ENCODE data around the gene CLDN25. TPM values are rescaled to one million over a fixed set of nuclear protein-coding genes. Genes with fewer than 3 reads are reported as not detected.
A peak's percentile ranks its signal among the peaks of the same experiment; 100 is the strongest.
"Not testable (repeated sequence)": the region's sequence is repeated elsewhere in the genome, so short reads cannot be mapped to it uniquely, and the experiment has no call there.

CLDN25 gene
- 0.52 TPM for total RNA-seq

DNA sequence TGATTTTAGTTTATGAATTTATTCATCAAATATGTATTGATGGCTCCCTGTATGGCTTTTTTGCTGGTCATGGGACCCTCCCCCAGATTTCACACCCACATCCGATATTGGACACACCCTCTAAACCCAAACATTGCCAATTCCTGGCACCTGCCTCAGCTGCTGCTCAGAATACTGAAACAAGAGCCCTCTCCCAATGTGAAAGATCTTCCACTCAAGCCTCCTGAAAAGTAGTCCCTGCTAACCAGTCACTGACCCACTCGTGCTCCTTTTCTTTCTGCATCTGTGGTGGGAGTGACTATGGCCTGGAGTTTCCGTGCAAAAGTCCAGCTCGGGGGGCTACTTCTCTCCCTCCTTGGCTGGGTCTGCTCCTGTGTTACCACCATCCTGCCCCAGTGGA lies at the start of gene CLDN25:
Gene CLDN25, plus strand, starts transcription at position 301 of the 400 bp plus-strand sequence. Its CDS starts 0 bp downstream, at position 301.
- Histone ChIP-seq H3K9me3 (ENCODE audit: control insufficient read depth in 3 of 3, low read length in 3 of 3) (no peaks in the 10 kb centered on the region), H3K9ac (ENCODE audit: low read depth in 1 of 3, low read length in 3 of 3) (peak within 1 kb of the TSS in 1 of 3 donors; percentile 81), H3K27ac (ENCODE audit: low read depth, low read length) (peak within 1 kb of the TSS; percentile 88), H3K4me3 (ENCODE audit: low read length in 3 of 3) (no peak within 1 kb of the TSS), H3K27me3 (ENCODE audit: control insufficient read depth in 3 of 3, insufficient read depth in 3 of 3, low read length in 3 of 3) (no peaks in the 10 kb centered on the region), H3K36me3 (ENCODE audit: control insufficient read depth in 3 of 3, insufficient read depth in 3 of 3, low read length in 3 of 3) (no peaks in the 10 kb centered on the region), H3K4me1 (ENCODE audit: control insufficient read depth in 3 of 3, insufficient read depth in 3 of 3, low read length in 3 of 3) (peaks cover 5 to 15% (median 10%) of the 10 kb centered on the region in 3 donors)

- H3K36me3 ChIP-seq (ENCODE audit: control insufficient read depth in 3 of 3, insufficient read depth in 3 of 3, low read length in 3 of 3), result peaks cover 8 to 30% (median 21%) of the 10 kb centered on the region in 3 donors
- H3K9ac ChIP-seq (ENCODE audit: low read depth in 1 of 3, low read length in 3 of 3), result no peak overlapping the region
Observed at GRCh38 chr11:113730887-113731726, 48.5 kb upstream of the CLDN25 start.

DNA sequence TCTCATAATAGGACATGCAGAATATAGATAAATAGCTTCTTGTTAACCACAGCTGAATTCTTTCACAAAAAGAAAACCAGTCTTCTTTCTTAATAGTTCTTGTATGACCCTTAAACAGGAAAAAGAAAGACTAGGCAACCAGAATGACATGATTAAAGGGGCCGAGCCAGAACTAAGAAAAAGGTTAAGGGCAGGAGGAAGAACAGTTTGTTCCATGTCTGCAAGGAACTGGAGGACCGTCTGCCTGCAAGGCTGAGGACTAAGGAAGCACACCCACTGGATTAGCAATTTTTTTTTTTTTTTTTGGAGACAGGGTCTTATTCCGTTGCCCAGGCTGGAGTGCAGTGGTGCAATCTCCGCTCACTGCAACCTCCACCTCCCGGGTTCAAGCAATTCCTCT lies 47.5 kb upstream of the CLDN25 start:
- no peak overlapping the region for H3K9ac ChIP-seq (ENCODE audit: low read depth in 1 of 3, low read length in 3 of 3)
- H3K27ac ChIP-seq (ENCODE audit: low read depth, low read length), result no peak overlapping the region
- no peaks in the 10 kb centered on the region for H3K9me3 ChIP-seq (ENCODE audit: control insufficient read depth in 3 of 3, low read length in 3 of 3)
- no peak overlapping the region for H3K4me3 ChIP-seq (ENCODE audit: low read length in 3 of 3)
- no peaks in the 10 kb centered on the region for H3K27me3 ChIP-seq (ENCODE audit: control insufficient read depth in 3 of 3, insufficient read depth in 3 of 3, low read length in 3 of 3)
- no peaks in the 10 kb centered on the region for H3K4me1 ChIP-seq (ENCODE audit: control insufficient read depth in 3 of 3, insufficient read depth in 3 of 3, low read length in 3 of 3)
- peaks cover 17 to 37% (median 31%) of the 10 kb centered on the region in 3 donors for H3K36me3 ChIP-seq (ENCODE audit: control insufficient read depth in 3 of 3, insufficient read depth in 3 of 3, low read length in 3 of 3)

More at GRCh38 chr11:113730887-113731726, 48.5 kb upstream of the CLDN25 start:
- H3K27me3 ChIP-seq (ENCODE audit: control insufficient read depth in 3 of 3, insufficient read depth in 3 of 3, low read length in 3 of 3), result no peaks in the 10 kb centered on the region
- no peak overlapping the region for H3K4me3 ChIP-seq (ENCODE audit: low read length in 3 of 3)
- H3K9me3 ChIP-seq (ENCODE audit: control insufficient read depth in 3 of 3, low read length in 3 of 3), result no peaks in the 10 kb centered on the region
- H3K27ac ChIP-seq (ENCODE audit: low read depth, low read length), result no peak overlapping the region
- H3K4me1 ChIP-seq (ENCODE audit: control insufficient read depth in 3 of 3, insufficient read depth in 3 of 3, low read length in 3 of 3), result peaks cover 0 to under 1% (median 0%) of the 10 kb centered on the region in 3 donors

DNA sequence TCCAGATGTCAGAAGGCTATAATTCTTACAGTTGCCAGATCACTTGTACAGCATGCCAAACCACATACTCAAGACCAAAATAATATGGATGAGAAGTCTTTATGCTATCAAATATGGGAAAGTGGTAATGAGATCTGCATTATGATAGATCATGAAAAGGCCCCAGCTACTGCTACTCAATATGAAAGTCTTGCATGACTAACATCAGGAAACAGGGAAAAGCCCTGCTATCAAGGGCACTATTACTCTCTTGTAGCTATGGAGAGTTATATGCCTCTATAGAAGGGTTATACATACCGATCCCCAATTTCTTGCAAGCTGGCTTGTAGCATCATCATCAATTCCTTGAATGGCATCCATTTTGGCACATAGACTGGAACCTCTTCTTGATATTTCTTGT lies 43.3 kb upstream of the CLDN25 start:
- peaks cover 31 to 65% (median 63%) of the 10 kb centered on the region in 3 donors for H3K36me3 ChIP-seq (ENCODE audit: control insufficient read depth in 3 of 3, insufficient read depth in 3 of 3, low read length in 3 of 3)
- H3K27me3 ChIP-seq (ENCODE audit: control insufficient read depth in 3 of 3, insufficient read depth in 3 of 3, low read length in 3 of 3), result no peaks in the 10 kb centered on the region
- no peak overlapping the region for H3K9ac ChIP-seq (ENCODE audit: low read depth in 1 of 3, low read length in 3 of 3)
- H3K4me3 ChIP-seq (ENCODE audit: low read length in 3 of 3), result no peak overlapping the region
- no peaks in the 10 kb centered on the region for H3K9me3 ChIP-seq (ENCODE audit: control insufficient read depth in 3 of 3, low read length in 3 of 3)
- no peaks in the 10 kb centered on the region for H3K4me1 ChIP-seq (ENCODE audit: control insufficient read depth in 3 of 3, insufficient read depth in 3 of 3, low read length in 3 of 3)
- no peak overlapping the region for H3K27ac ChIP-seq (ENCODE audit: low read depth, low read length)

DNA sequence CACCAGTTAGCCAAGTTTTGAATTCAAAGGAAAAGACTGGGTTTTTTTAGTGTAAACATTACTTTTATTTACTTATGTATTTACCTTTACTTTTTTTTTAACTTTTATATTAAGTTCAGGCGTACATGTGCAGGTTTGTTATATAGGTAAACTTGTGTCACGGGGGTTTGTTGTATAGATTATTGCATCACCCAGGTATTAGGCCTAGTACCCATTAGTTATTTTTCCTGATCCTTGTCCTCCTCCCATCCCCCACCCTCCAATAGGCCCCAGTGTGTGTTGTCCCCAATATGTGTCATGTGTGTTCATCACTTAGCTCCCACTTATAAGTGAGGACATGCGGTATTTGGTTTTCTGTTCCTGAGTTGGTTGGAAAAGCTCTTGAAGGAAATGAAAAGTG lies 26.7 kb upstream of the CLDN25 start:
- Histone ChIP-seq H3K9ac (ENCODE audit: low read depth in 1 of 3, low read length in 3 of 3) (no peak overlapping the region), H3K27me3 (ENCODE audit: control insufficient read depth in 3 of 3, insufficient read depth in 3 of 3, low read length in 3 of 3) (no peaks in the 10 kb centered on the region), H3K4me3 (ENCODE audit: low read length in 3 of 3) (no peak overlapping the region), H3K4me1 (ENCODE audit: control insufficient read depth in 3 of 3, insufficient read depth in 3 of 3, low read length in 3 of 3) (no peaks in the 10 kb centered on the region), H3K27ac (ENCODE audit: low read depth, low read length) (no peak overlapping the region), H3K9me3 (ENCODE audit: control insufficient read depth in 3 of 3, low read length in 3 of 3) (no peaks in the 10 kb centered on the region), H3K36me3 (ENCODE audit: control insufficient read depth in 3 of 3, insufficient read depth in 3 of 3, low read length in 3 of 3) (peaks cover 9 to 35% (median 31%) of the 10 kb centered on the region in 3 donors)

DNA sequence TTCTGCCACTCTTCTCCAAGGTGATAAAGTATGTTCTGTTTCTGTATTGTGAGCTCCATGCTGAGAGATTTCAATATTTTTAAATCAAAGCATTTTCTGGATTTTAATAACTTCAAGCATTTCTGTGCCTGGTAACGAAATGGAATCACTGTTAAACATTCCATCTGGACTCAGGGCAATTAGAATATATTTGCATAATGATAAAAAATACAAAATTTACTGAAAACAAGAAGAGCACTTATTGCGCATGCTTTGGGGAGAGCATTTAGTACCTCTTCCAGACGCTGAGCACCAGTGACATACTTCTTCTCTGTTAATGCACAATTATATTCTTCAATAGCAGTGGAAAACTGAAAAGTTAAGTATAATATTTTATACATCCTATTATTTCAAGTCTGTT lies 19.4 kb upstream of the CLDN25 start:
- H3K4me3 ChIP-seq (ENCODE audit: low read length in 3 of 3), result no peak overlapping the region
- H3K4me1 ChIP-seq (ENCODE audit: control insufficient read depth in 3 of 3, insufficient read depth in 3 of 3, low read length in 3 of 3), result no peaks in the 10 kb centered on the region
- no peaks in the 10 kb centered on the region for H3K27me3 ChIP-seq (ENCODE audit: control insufficient read depth in 3 of 3, insufficient read depth in 3 of 3, low read length in 3 of 3)
- H3K9me3 ChIP-seq (ENCODE audit: control insufficient read depth in 3 of 3, low read length in 3 of 3), result no peaks in the 10 kb centered on the region
- H3K9ac ChIP-seq (ENCODE audit: low read depth in 1 of 3, low read length in 3 of 3), result no peak overlapping the region
- H3K36me3 ChIP-seq (ENCODE audit: control insufficient read depth in 3 of 3, insufficient read depth in 3 of 3, low read length in 3 of 3), result peaks cover 7 to 40% (median 29%) of the 10 kb centered on the region in 3 donors
- no peak overlapping the region for H3K27ac ChIP-seq (ENCODE audit: low read depth, low read length)

DNA sequence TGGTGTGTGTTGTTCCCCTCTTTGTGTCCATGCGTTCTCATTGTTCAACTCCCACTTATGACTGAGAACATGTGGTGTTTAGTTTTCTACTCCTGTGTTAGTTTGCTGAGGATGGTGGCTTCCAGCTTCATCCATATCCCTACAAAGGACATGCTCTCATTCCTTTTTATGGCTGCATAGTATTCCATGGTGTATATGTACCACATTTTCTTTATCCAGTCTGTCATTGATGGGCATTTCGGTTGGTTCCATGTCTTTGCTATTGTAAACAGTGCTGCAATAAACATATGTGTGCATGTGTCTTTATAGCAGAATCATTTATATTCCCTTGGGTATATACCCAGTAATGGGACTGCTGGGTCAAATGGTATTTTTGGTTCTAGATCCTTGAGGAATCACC lies 16.6 kb upstream of the CLDN25 start:
- not testable (repeated sequence) for H3K27ac ChIP-seq (ENCODE audit: low read depth, low read length); H3K9ac ChIP-seq (ENCODE audit: low read depth in 1 of 3, low read length in 3 of 3); H3K4me3 ChIP-seq (ENCODE audit: low read length in 3 of 3); H3K4me1 ChIP-seq (ENCODE audit: control insufficient read depth in 3 of 3, insufficient read depth in 3 of 3, low read length in 3 of 3); H3K9me3 ChIP-seq (ENCODE audit: control insufficient read depth in 3 of 3, low read length in 3 of 3); H3K27me3 ChIP-seq (ENCODE audit: control insufficient read depth in 3 of 3, insufficient read depth in 3 of 3, low read length in 3 of 3)
- H3K36me3 ChIP-seq (ENCODE audit: control insufficient read depth in 3 of 3, insufficient read depth in 3 of 3, low read length in 3 of 3), result peaks cover 2 to 37% (median 22%) of the 10 kb centered on the region in 3 donors

DNA sequence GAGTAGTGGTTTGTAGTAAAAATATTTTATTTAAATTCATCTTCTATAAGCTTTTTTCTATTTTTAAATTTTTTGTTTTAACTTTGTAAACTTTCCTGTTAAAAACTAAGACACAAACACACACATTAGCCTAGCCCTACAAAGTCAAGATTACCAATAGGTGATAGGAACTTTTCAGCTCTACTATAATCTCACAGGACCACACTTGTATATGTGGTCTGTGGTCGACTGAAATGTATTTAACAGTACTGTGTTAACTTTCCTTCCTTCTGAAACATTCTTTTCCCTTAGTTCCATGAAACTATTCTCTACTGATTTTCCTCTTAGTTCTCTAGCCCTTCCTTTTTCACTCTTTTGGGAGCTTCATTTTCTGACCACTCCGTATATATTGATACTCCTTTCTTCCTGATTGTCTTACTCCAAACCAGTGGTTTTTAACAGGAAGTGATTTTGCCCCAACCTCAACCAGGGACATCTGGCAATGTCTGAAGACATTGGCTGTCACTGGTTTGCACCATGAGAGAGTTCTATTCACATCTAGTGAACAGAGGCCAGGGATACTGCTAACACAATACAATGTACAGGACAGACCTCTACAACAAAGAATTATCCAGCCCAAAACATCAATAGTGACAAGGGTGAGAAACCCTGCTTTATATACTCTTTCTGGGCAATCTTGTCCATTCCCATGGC lies 14.9 kb upstream of the CLDN25 start:
- H3K4me3 ChIP-seq (ENCODE audit: low read length in 3 of 3), result no peak overlapping the region
- H3K27ac ChIP-seq (ENCODE audit: low read depth, low read length), result no peak overlapping the region
- H3K4me1 ChIP-seq (ENCODE audit: control insufficient read depth in 3 of 3, insufficient read depth in 3 of 3, low read length in 3 of 3), result no peaks in the 10 kb centered on the region
- no peak overlapping the region for H3K9ac ChIP-seq (ENCODE audit: low read depth in 1 of 3, low read length in 3 of 3)
- H3K9me3 ChIP-seq (ENCODE audit: control insufficient read depth in 3 of 3, low read length in 3 of 3), result no peaks in the 10 kb centered on the region
- H3K36me3 ChIP-seq (ENCODE audit: control insufficient read depth in 3 of 3, insufficient read depth in 3 of 3, low read length in 3 of 3), result peaks cover 2 to 35% (median 22%) of the 10 kb centered on the region in 3 donors
- H3K27me3 ChIP-seq (ENCODE audit: control insufficient read depth in 3 of 3, insufficient read depth in 3 of 3, low read length in 3 of 3), result no peaks in the 10 kb centered on the region

DNA sequence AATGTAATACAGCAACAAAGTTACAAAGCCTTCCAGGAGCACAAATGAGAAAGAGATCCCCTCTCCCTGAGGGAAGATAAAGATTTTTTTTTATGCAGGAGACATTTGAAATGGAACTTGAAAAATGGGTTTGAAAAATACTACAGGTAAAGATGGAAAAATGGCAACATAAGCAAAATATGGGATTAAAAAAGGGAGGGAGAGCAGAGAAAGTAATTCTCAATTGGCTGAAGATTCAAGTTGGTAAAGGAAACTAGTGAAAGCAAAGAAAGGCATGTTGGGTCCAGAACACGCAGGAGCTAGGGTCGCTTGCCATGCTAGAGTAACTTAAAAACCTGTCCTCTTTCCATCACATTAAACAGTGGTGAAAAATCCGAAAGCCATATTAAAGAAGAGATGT lies 7.6 kb upstream of the CLDN25 start:
- peaks cover 2 to 17% (median 16%) of the 10 kb centered on the region in 3 donors for H3K36me3 ChIP-seq (ENCODE audit: control insufficient read depth in 3 of 3, insufficient read depth in 3 of 3, low read length in 3 of 3)
- H3K9me3 ChIP-seq (ENCODE audit: control insufficient read depth in 3 of 3, low read length in 3 of 3), result no peaks in the 10 kb centered on the region
- H3K4me1 ChIP-seq (ENCODE audit: control insufficient read depth in 3 of 3, insufficient read depth in 3 of 3, low read length in 3 of 3), result peaks cover 7% of the 10 kb centered on the region in 3 donors
- no peaks in the 10 kb centered on the region for H3K27me3 ChIP-seq (ENCODE audit: control insufficient read depth in 3 of 3, insufficient read depth in 3 of 3, low read length in 3 of 3)
- H3K27ac ChIP-seq (ENCODE audit: low read depth, low read length), result no peak overlapping the region
- peak overlapping the region in 2 of 3 donors; percentile 2 to 33 for H3K4me3 ChIP-seq (ENCODE audit: low read length in 3 of 3)
- peak overlapping the region in 1 of 3 donors; percentile 2 for H3K9ac ChIP-seq (ENCODE audit: low read depth in 1 of 3, low read length in 3 of 3)

GRCh38 chr11:113773092-113773415 lies 6.5 kb upstream of the CLDN25 start:
- H3K27ac ChIP-seq (ENCODE audit: low read depth, low read length), result peak overlapping the region; percentile 90
- peaks cover 0 to 14% (median 9%) of the 10 kb centered on the region in 3 donors for H3K36me3 ChIP-seq (ENCODE audit: control insufficient read depth in 3 of 3, insufficient read depth in 3 of 3, low read length in 3 of 3)
- peak overlapping the region; percentile 95 to 99 (median 97) for H3K9ac ChIP-seq (ENCODE audit: low read depth in 1 of 3, low read length in 3 of 3)
- H3K4me3 ChIP-seq (ENCODE audit: low read length in 3 of 3), result peak overlapping the region; percentile 93 to 98 (median 96)
- H3K27me3 ChIP-seq (ENCODE audit: control insufficient read depth in 3 of 3, insufficient read depth in 3 of 3, low read length in 3 of 3), result no peaks in the 10 kb centered on the region
- H3K4me1 ChIP-seq (ENCODE audit: control insufficient read depth in 3 of 3, insufficient read depth in 3 of 3, low read length in 3 of 3), result peaks cover 10 to 11% (median 10%) of the 10 kb centered on the region in 3 donors
- no peaks in the 10 kb centered on the region for H3K9me3 ChIP-seq (ENCODE audit: control insufficient read depth in 3 of 3, low read length in 3 of 3)
